Measurements from ENCODE around the gene OR6K2. TPM values are rescaled to one million over a fixed set of nuclear protein-coding genes. Genes with fewer than 3 reads are reported as not detected.

The OR6K2 gene
- not detected for polyA plus RNA-seq (ENCODE audit: low read depth in 6 of 6)

- no peak within 1 kb of the TSS for H3K4me3 Mint-ChIP-seq
- H3K27ac Mint-ChIP-seq: no peak within 1 kb of the TSS
- H3K27me3 Mint-ChIP-seq: peaks cover 14 to 24% (median 17%) of the 10 kb centered on the region in 3 donors
- H3K4me1 Mint-ChIP-seq: no peaks in the 10 kb centered on the region
- H3K9me3 Mint-ChIP-seq: no peaks in the 10 kb centered on the region
- no peak for DNase-seq
- H3K36me3 Mint-ChIP-seq: no peaks in the 10 kb centered on the region
- ATAC-seq (ENCODE audit: low read depth in 2 of 2): no peak
Measured at GRCh38 chr1:158700552-158700951, at the start of gene OR6K2. OR6K2 (minus strand) TSS chr1:158700652; CDS start chr1:158700652, 0 bp downstream.

- no peaks in the 10 kb centered on the region for H3K36me3 Mint-ChIP-seq
- ATAC-seq (ENCODE audit: low read depth in 2 of 2): no peak
- H3K4me3 Mint-ChIP-seq: no peak overlapping the region
- DNase-seq: no peak
- peaks cover 13 to 28% (median 27%) of the 10 kb centered on the region in 3 donors for H3K27me3 Mint-ChIP-seq
- no peaks in the 10 kb centered on the region for H3K4me1 Mint-ChIP-seq
- no peak overlapping the region for H3K27ac Mint-ChIP-seq
- peaks cover 0 to 3% (median 0%) of the 10 kb centered on the region in 7 donors for H3K9me3 Mint-ChIP-seq
Measured at GRCh38 chr1:158735848-158736247, 35.4 kb upstream of the OR6K2 start.

- ATAC-seq (ENCODE audit: low read depth in 2 of 2): no peak
- Mint-ChIP-seq H3K27ac (no peak overlapping the region), H3K4me3 (no peak overlapping the region), H3K36me3 (no peaks in the 10 kb centered on the region), H3K9me3 (no peaks in the 10 kb centered on the region), H3K4me1 (no peaks in the 10 kb centered on the region), H3K27me3 (peaks cover 4 to 8% (median 7%) of the 10 kb centered on the region in 3 donors)
- no peak for DNase-seq
Measured at GRCh38 chr1:158732524-158732923, 32.1 kb upstream of the OR6K2 start.

GRCh38 chr1:158731707-158732106, 31.3 kb upstream of the OR6K2 start:
- ATAC-seq (ENCODE audit: low read depth in 2 of 2) (no peak), DNase-seq (no peak)
- Mint-ChIP-seq H3K27ac (no peak overlapping the region), H3K9me3 (no peaks in the 10 kb centered on the region), H3K27me3 (peaks cover 3 to 12% (median 4%) of the 10 kb centered on the region in 3 donors), H3K4me3 (no peak overlapping the region), H3K36me3 (no peaks in the 10 kb centered on the region), H3K4me1 (no peaks in the 10 kb centered on the region)

- no peak for ATAC-seq (ENCODE audit: low read depth in 2 of 2)
- H3K27ac Mint-ChIP-seq: no peak overlapping the region
Measured at GRCh38 chr1:158730453-158730852, 30.0 kb upstream of the OR6K2 start.

GRCh38 chr1:158728510-158729225, 28.2 kb upstream of the OR6K2 start:
- Mint-ChIP-seq H3K27me3 (peaks cover 17 to 18% (median 17%) of the 10 kb centered on the region in 3 donors), H3K36me3 (no peaks in the 10 kb centered on the region), H3K9me3 (no peaks in the 10 kb centered on the region), H3K27ac (no peak overlapping the region), H3K4me3 (no peak overlapping the region), H3K4me1 (no peaks in the 10 kb centered on the region)
- DNase-seq (no peak), ATAC-seq (ENCODE audit: low read depth in 2 of 2) (no peak)

More at GRCh38 chr1:158730453-158730852, 30.0 kb upstream of the OR6K2 start:
- no peak overlapping the region for H3K4me3 Mint-ChIP-seq
- H3K4me1 Mint-ChIP-seq: no peaks in the 10 kb centered on the region
- no peaks in the 10 kb centered on the region for H3K36me3 Mint-ChIP-seq
- peaks cover 5 to 19% (median 9%) of the 10 kb centered on the region in 3 donors for H3K27me3 Mint-ChIP-seq
- no peaks in the 10 kb centered on the region for H3K9me3 Mint-ChIP-seq
- no peak for DNase-seq

GRCh38 chr1:158724442-158724841, 24.0 kb upstream of the OR6K2 start:
- Mint-ChIP-seq H3K27ac (no peak overlapping the region), H3K36me3 (no peaks in the 10 kb centered on the region), H3K4me3 (no peak overlapping the region), H3K4me1 (no peaks in the 10 kb centered on the region), H3K9me3 (no peaks in the 10 kb centered on the region), H3K27me3 (peaks cover 23 to 41% (median 33%) of the 10 kb centered on the region in 3 donors)
- ATAC-seq (ENCODE audit: low read depth in 2 of 2) (no peak), DNase-seq (no peak)

- DNase-seq (no peak), ATAC-seq (ENCODE audit: low read depth in 2 of 2) (no peak)
- Mint-ChIP-seq H3K36me3 (no peaks in the 10 kb centered on the region), H3K27ac (no peak within 1 kb of the TSS), H3K4me1 (no peaks in the 10 kb centered on the region), H3K9me3 (no peaks in the 10 kb centered on the region), H3K27me3 (peaks cover 26 to 54% (median 42%) of the 10 kb centered on the region in 3 donors), H3K4me3 (no peak within 1 kb of the TSS)
Measured at GRCh38 chr1:158720620-158721019, 20.2 kb upstream of the OR6K2 start, which contains the start of gene OR6K3. OR6K3 (minus strand) TSS chr1:158720720; CDS start chr1:158718115, 2,605 bp downstream.

DNA sequence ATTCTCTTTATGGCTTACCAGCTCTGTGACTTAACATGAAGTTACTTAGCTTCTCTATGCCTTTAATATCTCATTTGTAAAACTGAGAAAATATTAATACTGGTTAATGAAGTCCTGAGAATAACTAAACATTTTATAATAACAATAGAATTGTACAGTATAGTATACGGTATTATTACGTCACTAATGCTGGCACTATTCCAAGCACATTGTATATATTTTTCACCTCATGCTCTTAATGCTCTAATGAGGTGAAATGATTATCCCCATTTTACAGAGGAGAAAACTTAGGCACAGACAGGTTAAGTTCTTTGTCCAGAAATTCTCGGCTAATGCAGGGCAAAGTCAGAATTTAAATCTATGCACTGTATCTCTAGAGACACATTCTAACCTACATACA, 19.2 kb upstream of the OR6K2 start:
- Mint-ChIP-seq H3K4me1 (no peaks in the 10 kb centered on the region), H3K4me3 (no peak overlapping the region), H3K36me3 (no peaks in the 10 kb centered on the region), H3K9me3 (no peaks in the 10 kb centered on the region), H3K27ac (no peak overlapping the region), H3K27me3 (peaks cover 22 to 56% (median 42%) of the 10 kb centered on the region in 3 donors)
- ATAC-seq (ENCODE audit: low read depth in 2 of 2): no peak
- DNase-seq: no peak

DNA sequence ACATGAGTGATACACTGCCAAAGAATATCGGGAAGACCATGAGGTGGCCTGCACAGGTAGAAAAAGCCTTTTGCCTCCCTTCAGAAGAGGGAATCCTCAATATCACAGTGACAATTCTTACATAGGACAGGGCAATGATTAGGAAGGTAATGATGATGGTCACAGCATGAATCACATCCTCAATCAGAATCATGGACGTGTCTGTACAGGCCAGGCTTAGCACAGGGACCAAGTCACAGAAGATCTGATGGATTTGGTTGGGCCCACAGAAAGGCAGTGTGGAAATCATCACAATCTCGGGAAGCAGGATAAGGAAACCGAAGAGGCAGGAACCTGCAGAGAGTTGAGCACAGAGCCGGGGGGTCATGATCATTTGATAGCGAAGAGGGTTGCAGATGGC, 16.9 kb upstream of the OR6K2 start:
- no peak for DNase-seq
- Mint-ChIP-seq H3K36me3 (no peaks in the 10 kb centered on the region), H3K27ac (no peak overlapping the region), H3K4me3 (no peak overlapping the region), H3K9me3 (no peaks in the 10 kb centered on the region), H3K27me3 (peaks cover 25 to 47% (median 33%) of the 10 kb centered on the region in 3 donors), H3K4me1 (no peaks in the 10 kb centered on the region)
- no peak for ATAC-seq (ENCODE audit: low read depth in 2 of 2)

GRCh38 chr1:158716335-158716734, 15.9 kb upstream of the OR6K2 start:
- Mint-ChIP-seq H3K27ac (no peak overlapping the region), H3K36me3 (no peaks in the 10 kb centered on the region), H3K4me1 (no peaks in the 10 kb centered on the region), H3K27me3 (peaks cover 28 to 49% (median 38%) of the 10 kb centered on the region in 3 donors), H3K9me3 (peaks cover 0 to under 1% (median 0%) of the 10 kb centered on the region in 7 donors), H3K4me3 (no peak overlapping the region)
- ATAC-seq (ENCODE audit: low read depth in 2 of 2) (no peak), DNase-seq (no peak)

DNA sequence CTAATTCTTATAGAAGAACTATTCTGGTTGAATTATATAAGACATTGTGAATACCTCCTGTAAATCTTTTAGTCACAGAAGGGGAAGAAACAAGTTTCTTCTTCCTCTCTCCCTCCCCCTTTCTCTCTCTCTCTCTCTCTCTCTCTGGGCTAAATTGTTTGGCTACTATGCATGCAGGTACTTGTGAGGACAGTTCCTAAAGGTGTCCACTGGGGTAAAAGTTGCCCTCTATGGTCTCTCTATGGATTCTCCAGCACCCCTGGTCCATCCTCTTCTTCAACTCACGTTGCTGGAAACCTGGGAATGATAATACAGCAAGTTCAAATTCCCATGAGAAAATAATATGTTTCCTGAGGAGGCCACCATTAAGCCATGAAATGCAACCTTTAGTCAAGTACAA, 14.3 kb upstream of the OR6K2 start:
- peaks cover 20 to 45% (median 30%) of the 10 kb centered on the region in 3 donors for H3K27me3 Mint-ChIP-seq
- ATAC-seq (ENCODE audit: low read depth in 2 of 2): no peak
- H3K4me3 Mint-ChIP-seq: no peak overlapping the region
- H3K36me3 Mint-ChIP-seq: no peaks in the 10 kb centered on the region
- peaks cover 0 to 1% (median 0%) of the 10 kb centered on the region in 7 donors for H3K9me3 Mint-ChIP-seq
- H3K4me1 Mint-ChIP-seq: no peaks in the 10 kb centered on the region
- H3K27ac Mint-ChIP-seq: no peak overlapping the region
- DNase-seq: no peak

- DNase-seq: no peak
- peaks cover 6 to 25% (median 22%) of the 10 kb centered on the region in 3 donors for H3K27me3 Mint-ChIP-seq
- H3K4me1 Mint-ChIP-seq: no peaks in the 10 kb centered on the region
- H3K4me3 Mint-ChIP-seq: no peak overlapping the region
- no peak for ATAC-seq (ENCODE audit: low read depth in 2 of 2)
- no peaks in the 10 kb centered on the region for H3K36me3 Mint-ChIP-seq
- H3K9me3 Mint-ChIP-seq: peaks cover 0 to 1% (median 0%) of the 10 kb centered on the region in 7 donors
- no peak overlapping the region for H3K27ac Mint-ChIP-seq
Measured at GRCh38 chr1:158711098-158711497, 10.6 kb upstream of the OR6K2 start.

DNA sequence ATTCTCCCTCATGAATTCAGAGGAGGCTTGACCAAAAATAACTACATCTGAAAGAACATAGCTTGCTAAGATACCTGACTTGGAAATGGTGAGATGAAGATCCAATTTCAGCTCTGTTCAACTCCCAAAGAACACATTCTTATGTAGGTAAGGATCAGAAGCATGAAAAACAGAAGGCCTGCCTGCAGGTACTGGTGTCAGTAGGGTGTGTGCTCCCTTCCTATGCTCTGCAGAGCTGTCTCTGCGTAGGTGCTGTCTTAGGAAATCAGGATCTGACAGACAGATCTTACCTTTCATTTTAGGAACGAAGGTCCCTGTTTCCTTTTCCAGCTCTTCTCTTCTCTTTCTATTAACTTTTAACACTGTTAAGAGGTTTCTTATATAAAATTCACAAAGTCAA, 5.6 kb upstream of the OR6K2 start:
- H3K27ac Mint-ChIP-seq: no peak overlapping the region
- H3K4me1 Mint-ChIP-seq: no peaks in the 10 kb centered on the region
- no peak for DNase-seq
- no peak for ATAC-seq (ENCODE audit: low read depth in 2 of 2)
- H3K36me3 Mint-ChIP-seq: no peaks in the 10 kb centered on the region
- no peak overlapping the region for H3K4me3 Mint-ChIP-seq
- H3K9me3 Mint-ChIP-seq: no peaks in the 10 kb centered on the region
- peaks cover 0 to 5% (median 3%) of the 10 kb centered on the region in 3 donors for H3K27me3 Mint-ChIP-seq

All from naive B cell (primary cell).